GM19452 (cell line): ENCODE data around the gene SEZ6.
A peak's percentile ranks its signal among the peaks of the same experiment; 100 is the strongest.

Source experiments
- ATAC-seq: cut with Tn5 transposase; IDR thresholded peaks from one replicate; pipeline ENCODE4 v1.9.1; 2021; ENCODE audit not compliant: unreplicated experiment

The SEZ6 gene

DNA sequence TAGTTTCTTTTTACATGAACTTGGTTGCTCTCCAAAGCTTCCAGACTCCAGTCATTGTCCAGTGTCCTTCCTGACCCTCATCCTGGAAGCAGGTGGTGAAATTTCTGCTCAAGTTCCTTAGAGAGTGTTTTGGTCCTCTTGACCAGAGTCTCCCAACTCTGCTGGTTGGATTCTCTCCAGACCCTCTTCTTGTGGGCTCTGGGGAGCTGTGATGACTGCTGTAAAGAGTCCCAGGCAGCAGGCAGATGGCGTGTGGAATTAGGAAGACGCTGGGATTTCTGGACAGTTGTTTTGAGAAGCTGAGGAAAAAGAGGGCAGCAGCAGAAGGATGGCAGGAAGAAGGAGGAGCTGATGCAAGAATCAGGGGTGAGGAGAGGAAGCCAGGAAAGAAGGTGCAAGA is 1.6 kb upstream of the SEZ6 start:
- ATAC-seq: no peak

DNA sequence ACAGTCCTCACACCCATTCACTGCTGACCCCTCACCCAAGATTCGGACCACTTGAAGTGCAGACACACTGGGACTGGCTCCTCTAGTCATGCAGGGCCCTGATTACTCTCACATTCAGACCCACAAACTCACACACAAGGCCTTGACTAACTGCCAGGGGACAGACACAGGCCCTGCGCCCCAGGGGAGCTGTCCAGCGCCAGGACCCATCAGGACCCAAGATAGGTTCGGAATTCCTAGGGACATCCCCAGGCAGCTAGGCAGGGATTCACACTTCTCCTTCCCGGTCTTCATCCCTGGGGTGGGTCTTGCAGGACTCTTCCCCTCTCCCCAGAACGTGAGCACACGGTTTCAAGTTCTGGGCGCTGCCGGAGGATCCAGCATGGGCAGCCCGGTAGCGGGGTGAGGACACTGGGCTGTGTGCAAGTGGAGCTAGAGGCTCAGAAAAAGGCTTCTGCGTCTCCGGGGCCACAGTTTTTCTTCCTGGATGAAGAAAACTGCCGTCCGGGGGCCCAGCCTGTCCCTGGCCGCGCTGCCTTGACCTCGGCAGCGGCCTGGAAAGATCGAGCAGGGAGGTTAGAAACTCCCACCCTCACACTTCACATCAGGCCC is 1.6 kb downstream of the SEZ6 start:
- no peak for ATAC-seq

DNA sequence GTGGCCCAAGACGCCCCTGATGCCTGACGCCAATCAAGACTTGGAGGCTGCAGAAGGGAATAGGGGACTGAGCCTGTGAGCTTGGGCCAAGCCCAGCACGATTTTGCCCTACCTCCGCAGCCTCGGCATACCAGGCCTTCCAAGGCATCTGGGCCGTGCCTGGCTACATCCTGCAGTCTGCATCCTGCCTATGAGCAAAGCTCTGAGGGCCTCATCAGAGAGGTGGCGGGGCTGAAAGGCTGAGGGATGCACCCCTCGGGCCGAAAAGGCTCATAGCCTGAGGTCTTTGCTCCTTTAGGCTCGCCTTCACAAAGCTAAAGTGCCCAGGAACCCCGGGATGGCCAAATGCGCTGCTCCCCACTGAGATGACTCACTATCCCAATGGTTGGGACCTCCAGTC is 2.5 kb downstream of the SEZ6 start:
- ATAC-seq: no peak

DNA sequence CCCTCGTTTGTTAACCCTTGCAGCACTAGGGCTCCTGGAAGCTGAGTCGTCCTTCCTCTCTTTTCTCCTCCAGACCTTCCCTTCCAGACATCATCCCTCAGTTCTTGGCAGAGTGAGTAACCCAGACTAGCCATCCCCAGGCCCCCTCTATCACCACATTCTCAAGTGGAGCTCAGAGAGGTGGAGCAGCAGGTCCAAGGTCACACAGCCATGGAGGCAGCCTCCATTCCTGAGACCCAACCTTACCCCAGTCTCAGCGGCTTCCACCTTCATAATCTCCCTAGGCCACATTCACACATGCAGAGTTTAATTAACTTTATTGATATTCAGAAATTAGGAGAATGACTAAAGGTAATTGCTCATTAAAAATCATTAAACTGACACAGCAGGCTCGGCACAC is 3.0 kb downstream of the SEZ6 start:
- no peak for ATAC-seq

DNA sequence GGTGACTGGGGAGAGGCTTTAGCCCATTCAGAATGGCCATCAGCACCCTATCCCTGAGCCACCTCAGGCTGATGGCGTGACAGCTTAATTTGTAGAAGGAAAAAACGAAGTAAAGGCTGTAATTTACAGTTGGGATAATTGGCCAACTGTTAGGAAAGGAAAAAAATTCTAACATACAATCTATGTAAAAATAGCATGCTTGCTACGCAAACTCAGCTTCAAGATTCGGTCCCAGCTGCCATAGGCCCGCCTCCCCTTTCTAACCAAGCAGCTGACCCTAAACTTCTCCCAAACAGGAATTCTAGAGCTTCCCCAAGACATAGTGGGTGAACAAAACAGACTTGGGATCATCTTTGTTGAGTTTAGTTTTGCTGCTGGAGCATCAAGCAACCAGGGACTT is 4.9 kb downstream of the SEZ6 start:
- ATAC-seq: no peak

DNA sequence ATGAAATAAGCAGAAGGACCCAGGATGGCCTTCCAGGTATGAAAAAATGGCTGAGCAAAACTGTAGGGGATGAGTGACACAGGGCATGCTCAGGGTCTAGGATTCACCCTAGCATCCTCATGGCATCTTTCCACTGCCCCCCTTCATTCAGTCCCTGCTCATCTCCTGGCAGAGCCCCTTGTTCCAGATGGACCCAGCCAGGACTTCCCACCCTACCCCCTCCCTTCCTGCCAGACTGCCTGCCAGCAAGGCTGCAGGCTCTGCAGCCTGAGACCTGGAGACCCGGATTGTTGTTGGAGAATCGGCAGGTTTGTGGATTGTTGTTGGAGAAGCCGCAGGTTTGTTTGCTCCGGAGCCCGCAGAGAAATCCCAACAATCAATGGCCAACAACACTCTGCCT is 6.6 kb downstream of the SEZ6 start:
- no peak for ATAC-seq

DNA sequence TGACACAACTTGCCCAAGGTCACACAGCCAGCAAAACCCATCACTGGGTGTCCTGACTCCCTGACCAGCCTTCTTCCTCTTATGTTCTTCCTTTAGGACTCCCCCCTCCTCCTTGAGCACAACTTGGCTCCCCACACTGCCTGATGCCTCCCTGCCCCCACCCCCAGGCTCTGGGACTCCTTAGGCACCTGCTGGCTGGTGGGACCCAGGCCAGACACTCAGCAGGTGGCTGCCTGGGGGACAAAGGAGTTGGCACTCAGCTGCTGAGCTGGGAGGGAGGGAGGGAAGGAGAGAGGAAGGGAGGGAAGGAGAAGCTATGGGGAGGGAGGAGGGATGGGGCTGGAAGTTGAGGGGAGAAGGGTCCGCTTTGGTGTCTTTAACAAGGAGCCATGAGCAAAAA is 8.0 kb downstream of the SEZ6 start:
- ATAC-seq: no peak

DNA sequence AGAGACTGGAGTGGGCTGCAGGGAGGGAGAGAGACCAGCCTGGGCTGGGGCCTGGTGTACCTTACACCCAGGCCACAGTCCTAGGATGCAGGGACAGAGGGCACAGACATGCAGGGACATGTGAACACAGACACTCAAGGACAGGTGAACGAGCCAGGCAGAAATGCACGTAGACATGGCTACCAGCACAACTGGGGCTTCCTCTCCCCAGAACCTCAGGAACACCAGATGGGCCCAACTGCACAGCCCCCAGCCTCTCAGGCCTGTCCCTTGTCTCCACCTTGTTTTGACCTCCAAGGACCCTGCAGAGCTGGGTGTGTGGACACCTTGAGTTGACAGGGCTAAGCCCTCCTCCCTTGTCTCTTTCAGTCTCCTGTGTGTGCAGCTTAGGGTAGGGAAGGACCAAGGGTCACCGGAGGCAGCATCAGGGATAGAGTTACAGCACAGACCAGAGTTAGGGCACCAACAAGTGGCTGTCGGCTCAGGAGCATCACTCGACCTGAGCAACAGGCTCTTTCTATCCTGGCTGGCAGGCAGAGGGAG is 9.2 kb downstream of the SEZ6 start:
- ATAC-seq: no peak

DNA sequence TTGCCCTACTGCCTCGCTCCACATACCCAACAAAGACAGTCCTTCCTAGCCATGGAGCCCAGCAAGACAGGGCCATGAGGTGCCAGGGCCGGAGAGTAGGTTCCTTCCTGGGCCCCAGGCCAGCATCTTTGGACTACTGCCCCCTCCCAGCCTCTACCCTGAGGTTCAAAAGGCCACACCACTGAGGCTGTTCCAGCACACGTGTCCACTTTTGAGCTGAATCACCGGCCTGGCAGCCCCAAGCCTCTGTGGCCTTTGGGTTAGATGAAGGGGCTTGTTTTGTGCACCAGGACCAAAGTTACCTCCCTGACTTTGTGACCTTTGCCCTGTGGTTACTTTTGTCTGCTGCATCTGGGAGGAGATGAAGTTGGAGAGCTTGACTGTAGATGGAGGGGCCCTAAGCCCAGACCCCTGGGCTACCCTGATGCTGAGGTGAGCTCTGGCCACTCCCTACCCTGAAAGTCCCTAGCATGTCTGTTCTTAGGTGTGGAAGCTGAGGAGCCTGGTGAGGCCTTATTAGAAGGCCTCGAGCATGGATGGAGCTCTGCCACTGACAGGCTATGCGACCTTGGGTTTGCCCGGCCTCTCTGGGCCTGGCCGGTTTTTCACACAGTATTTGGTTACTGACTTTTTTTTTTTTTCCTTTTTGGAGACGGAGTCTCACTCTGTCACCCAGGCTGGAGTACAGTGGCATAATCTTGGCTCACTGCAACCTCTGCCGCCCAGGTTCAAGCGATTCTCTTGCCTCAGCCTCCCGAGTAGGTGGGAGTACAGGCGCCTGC is 12.0 kb downstream of the SEZ6 start:
- ATAC-seq: no peak

DNA sequence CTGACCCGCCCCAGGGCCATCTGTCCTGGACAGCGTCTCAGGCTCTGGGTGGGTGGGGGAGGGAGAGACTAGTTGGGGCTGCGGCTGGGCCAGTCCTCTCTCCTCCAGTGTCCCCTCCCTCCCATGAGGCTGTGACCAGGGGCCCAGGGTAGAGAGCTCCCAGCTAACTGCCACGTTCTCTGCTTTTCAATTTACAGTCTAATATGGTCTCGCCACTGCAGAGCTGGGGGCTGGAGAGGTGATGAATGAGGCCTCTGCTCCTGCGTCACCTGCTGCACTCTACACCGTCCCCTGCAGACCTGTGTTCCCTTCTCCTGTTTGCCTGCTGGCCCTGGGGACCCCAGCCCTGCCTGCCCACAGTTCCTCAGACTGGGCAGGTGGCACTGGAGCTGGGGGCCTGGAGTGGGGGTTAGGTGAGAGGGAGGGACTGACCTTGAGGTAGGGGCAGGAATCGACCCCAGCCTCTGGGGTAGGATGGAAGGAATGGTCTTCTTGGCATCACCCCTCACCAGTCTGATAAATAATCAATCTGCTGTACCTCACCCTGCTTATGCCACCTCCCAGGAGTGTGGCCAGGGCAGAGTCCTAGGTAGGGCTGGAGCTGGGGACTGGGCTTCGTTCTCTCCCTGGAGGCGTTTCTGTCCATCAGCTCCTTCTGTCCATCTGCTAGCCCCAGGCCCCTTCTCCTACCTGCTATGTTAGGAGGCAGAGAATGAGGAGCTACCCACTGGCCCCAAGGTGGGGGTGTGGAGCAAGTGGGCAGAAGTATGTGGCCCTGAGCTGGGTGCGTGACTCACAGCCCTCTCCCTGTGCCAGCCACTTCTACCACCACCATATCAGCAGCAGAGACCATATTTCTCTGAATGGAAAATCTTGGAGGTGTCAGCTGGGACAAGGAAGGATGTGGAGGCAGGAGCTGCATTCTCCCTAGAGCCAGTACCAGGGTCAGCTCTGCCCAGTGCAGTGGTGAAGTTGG is 12.9 kb downstream of the SEZ6 start:
- no peak for ATAC-seq

DNA sequence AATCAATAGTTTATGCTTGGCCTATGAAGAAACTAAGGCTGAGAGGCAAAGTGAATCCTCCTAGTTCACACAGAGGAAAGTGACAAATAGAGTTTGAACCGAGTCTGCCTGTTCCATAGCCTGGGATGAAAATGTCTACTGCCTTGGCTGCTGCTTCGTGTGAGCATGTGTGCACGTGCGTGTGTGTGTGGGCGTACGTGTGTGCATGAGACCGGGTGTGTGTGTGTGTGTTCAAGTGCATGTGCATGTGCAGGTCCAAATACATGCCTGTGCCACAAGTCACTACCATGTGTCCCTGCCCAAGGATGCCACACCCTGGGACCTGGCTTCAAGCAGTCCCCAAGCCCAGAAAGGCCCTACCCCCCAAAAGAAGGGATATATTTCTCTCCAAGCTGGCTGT is 13.6 kb downstream of the SEZ6 start:
- ATAC-seq: no peak

DNA sequence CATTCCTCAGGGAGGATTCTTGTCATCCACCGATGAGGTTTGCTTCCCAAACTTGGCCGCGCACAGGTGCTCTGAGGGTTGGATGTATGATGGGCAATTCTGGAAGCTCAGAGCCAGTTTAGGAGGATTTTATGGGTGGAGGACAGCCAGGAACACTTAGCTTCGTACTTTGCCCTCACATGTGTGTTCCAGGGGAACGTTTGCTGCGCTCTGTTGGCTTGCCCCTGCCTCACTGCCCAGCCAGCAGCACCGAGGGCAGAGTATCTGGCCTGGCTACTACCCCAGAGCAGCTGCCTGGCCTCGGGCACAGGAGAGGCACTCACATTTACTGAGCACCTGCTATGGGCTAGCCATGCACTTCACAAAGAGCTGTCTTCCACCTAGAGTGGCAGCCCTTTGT is 14.1 kb downstream of the SEZ6 start:
- ATAC-seq: no peak

DNA sequence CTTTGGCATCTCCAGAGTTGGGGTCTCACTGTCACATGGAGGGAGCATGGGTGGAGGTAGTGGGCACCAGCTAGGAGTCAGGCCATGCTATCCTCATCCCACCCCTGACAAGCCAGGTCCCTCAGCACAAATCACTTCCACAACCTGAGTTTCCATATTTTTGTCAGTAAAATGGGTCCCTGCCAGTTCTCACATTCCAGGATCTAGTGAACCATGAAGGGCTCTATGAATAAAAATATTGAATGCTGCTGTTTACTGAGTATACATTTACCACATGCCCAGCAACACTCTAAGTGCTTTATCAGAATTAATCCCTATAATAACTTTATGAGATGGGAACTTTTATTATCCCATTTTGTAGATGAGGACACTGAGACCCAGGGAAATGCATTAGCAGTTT is 16.8 kb downstream of the SEZ6 start:
- no peak for ATAC-seq

DNA sequence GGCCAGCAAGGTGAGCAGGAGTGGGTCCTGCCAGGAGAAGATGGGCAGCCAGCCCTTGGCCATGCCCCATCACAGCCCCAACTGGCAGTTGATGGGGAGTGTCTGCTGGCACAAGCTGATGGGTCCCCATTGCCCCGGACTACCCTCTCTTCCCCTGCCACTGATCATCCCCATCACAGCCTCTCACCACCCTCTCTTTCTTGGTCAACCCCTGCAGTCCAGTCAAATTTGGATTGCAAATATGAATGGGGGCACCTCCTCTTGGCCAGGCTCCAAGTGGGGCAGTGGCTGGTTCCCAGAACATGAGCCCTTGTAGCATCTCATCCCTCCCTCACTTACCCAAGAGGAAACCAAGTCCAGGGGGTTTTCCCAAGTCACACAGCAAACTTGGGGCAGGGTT is 17.4 kb downstream of the SEZ6 start:
- ATAC-seq: no peak

DNA sequence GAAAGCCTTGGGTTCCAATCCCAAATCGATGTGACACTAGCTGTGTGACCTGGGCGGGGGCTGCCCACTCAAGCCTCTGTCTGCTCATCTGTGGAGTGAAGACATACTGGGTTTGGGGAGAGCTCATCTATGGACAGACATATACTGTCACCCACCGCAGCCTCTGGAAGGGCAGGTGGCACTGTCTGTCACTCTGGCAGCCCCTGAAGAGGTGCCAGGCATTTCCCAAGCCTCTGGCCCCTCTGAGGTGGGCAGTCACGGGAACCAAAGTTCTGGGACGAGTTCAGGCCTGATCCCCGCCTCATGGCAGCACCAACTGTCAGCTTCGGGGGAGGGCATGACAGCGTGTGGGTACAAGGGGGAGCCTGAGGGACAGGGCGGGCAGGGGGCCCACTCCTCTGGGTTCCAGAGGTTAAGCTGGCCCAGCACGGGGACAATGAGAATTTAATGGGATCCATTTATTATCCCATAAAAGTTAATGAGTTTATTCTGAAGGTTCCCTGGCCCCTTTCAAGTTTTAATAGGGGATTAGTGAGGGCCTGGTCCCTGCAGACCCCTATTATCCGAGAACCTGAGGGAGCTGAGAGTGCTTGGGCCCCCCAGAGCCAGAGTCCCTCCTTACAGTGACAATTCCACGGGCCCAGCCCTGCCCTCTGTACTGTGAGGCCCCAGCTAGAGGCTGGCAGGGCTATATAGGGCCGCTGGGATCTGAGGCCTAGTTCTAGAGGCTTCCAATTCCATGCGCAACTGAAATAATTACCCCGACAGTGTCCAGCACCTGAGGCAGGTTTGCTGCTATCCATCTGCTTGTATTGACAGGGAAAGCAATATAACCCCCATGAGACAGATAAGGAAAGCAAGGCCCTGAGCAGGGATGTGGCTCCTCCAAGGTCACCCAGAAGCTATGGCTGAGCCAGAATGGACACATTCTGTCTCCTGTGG is 18.8 kb downstream of the SEZ6 start:
- ATAC-seq: no peak

DNA sequence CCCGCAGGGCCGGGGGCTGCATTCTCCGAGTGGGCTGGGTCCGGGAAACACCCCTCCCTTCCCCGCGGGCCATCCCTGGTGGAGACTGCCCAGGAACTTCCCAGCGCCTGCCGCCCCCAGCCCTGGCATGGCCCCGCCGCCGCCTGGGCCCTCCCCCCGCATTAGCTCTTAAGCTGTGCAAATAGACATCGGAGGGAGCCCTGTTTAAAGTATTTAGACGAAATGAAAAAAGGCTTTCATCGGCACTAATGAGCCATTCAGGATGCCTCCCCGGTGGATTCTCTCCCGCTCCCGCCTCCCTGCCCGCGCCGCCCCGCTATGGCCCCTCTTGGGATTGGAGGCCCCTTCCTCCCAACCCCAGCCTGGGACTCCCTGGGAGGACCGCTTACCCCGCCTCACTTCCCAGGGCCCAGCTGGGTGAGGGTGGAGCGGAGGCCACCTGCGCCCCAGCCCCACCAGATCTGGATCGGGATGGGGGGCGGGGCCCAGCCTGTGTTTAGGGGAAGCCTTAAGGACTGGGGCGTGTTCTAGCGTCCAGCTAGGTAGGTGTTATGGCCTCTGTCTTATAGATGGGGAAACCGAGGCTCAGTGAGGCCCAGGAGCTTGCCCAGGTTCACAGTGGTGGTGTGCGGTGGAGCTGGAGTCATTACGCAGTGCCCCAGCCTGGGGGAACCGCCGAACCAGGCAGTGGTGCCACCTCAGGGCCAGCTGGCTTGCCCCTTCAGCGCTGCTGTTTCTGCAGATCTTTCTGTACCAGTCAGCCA is 19.7 kb downstream of the SEZ6 start:
- ATAC-seq: no peak

DNA sequence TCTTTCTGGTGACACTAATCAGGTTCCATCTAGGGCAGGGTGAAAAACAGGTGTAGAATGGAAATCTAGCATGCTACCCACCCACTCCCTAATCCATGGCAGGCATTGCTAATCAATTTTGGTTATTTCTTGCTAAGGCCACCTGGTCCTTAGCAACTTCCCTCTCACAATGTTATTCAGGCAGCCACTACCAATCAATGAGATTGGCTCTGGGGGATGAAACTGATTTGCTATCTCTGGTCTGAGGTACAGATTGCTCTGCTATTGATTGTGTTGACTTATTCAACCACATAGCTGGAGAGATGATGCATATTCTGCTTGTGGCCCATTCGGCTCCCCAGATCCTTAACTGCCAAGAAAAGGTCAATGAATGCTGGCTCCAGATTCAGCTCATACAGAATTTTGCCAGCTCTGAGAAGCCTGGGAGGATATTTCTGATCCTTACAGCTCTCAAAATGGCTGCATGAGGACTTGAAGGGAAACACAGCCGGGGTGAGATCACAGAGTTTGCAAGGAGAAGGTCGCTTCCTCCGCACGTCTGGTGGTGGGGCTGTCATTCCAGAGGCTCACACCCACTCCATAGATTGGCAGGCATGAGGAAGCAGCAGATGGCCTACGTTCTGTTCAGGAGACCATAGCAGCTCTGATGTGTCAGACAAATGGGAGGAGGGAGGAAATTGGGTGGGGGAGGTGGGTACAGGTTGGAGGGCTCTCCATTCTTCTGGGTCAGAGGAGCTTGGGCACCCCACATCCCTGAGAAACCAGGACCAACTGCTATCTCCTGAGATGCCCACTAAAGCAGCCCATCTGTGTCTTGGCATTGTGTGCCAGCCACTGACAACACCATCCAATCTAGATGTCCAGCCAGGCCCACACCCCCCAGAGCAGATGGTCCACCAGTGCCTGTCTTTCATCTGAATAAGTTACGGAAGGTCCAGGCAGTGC is 22.3 kb downstream of the SEZ6 start:
- no peak for ATAC-seq

DNA sequence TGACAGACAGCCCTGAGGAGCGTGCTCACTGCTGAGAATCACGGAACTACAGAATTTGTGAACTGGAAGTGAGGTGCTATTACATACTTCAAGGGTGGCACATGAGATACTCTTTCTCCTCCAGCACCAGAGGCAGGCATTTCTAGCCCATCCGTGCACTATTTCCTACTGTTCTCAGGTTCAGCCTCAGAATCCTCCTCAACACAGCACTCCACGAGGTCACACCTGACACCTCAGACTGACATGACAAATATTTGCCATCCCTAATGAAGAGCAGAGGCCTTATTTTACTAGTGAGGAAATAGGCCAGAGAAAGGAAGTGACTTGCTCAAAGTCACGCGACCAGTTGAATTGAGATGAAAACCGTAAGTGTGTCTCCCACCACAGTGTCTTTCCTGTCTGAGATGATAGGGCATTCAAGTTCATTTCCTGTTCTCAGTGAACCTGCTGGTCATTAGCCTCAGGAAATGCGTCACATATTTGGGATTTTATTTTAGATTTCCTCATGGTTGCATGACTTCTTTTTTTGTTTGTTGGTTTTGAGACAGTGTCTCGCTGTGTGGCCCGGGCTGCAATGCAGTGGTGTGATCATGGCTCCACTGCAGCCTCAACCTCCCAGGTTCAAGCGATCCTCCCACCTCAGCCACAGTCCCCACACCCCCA is 23.6 kb downstream of the SEZ6 start:
- peak; percentile 54 for ATAC-seq
